Measurements from ENCODE around the gene PSKH1. TPM values are rescaled to one million over a fixed set of nuclear protein-coding genes. Genes with fewer than 3 reads are reported as not detected.

The PSKH1 gene
- polyA plus RNA-seq, 1 donor from 2014 or later: 3.8 TPM

DNA sequence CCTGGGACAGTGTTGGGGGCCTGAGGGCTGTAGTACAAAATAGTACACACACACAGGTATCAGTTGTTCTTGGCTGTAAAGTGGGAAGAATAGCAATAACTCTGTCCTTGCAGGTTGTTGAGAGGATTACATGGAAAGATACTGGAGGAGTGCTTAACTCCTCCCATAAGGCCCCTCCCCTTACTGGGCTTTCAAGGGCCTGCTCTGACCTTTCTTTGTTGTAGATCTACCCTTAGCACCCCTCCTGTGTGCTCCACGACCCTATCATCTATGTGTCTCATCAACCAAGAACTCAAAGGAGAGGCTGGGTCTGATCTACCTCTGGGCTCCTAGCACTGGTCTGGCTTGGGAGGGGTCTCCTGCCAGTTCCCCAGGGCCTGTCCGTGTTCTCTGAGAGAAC, 28.5 kb upstream of the PSKH1 start:
- TF ChIP-seq POLR2AphosphoS5 (IDR thresholded peaks at IDR 0.05) (no peak), SMC3 (conservative IDR thresholded peaks at IDR 0.05; ENCODE audit: poor library complexity) (no peak)
- TF ChIP-seq, protein P1, sequence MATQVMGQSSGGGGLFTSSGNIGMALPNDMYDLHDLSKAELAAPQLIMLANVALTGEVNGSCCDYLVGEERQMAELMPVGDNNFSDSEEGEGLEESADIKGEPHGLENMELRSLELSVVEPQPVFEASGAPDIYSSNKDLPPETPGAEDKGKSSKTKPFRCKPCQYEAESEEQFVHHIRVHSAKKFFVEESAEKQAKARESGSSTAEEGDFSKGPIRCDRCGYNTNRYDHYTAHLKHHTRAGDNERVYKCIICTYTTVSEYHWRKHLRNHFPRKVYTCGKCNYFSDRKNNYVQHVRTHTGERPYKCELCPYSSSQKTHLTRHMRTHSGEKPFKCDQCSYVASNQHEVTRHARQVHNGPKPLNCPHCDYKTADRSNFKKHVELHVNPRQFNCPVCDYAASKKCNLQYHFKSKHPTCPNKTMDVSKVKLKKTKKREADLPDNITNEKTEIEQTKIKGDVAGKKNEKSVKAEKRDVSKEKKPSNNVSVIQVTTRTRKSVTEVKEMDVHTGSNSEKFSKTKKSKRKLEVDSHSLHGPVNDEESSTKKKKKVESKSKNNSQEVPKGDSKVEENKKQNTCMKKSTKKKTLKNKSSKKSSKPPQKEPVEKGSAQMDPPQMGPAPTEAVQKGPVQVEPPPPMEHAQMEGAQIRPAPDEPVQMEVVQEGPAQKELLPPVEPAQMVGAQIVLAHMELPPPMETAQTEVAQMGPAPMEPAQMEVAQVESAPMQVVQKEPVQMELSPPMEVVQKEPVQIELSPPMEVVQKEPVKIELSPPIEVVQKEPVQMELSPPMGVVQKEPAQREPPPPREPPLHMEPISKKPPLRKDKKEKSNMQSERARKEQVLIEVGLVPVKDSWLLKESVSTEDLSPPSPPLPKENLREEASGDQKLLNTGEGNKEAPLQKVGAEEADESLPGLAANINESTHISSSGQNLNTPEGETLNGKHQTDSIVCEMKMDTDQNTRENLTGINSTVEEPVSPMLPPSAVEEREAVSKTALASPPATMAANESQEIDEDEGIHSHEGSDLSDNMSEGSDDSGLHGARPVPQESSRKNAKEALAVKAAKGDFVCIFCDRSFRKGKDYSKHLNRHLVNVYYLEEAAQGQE (IDR thresholded peaks at IDR 0.05; ENCODE audit: borderline replicate concordance): no peak
- H2AFZ ChIP-seq (ENCODE audit: low read depth, low read length): no peak overlapping the region
- H3K9ac ChIP-seq (ENCODE audit: low read length): no peak overlapping the region
- no peaks in the 10 kb centered on the region for H3F3A ChIP-seq (ENCODE audit: insufficient read depth, low read length, poor library complexity, severe bottlenecking)
- H3K27me3 ChIP-seq (ENCODE audit: insufficient read depth, low read depth, low read length): no peaks in the 10 kb centered on the region
- no peaks in the 10 kb centered on the region for H4K20me1 ChIP-seq (ENCODE audit: insufficient read depth)
- no peaks in the 10 kb centered on the region for H3K36me3 ChIP-seq (ENCODE audit: insufficient read depth, low read length)
- H3K9me3 ChIP-seq (ENCODE audit: low read length): no peaks in the 10 kb centered on the region
- no peak overlapping the region for H3K27ac ChIP-seq (ENCODE audit: low read length)
- no peaks in the 10 kb centered on the region for H3K9me2 ChIP-seq (ENCODE audit: insufficient read depth, low read length)
- no peak overlapping the region for H3K4me2 ChIP-seq (ENCODE audit: low read length)
- H3K4me3 ChIP-seq (ENCODE audit: low read length): no peak overlapping the region
- H3K79me2 ChIP-seq (replicated peaks; ENCODE audit: insufficient read depth, low read length): peaks cover 14% of the 10 kb centered on the region

DNA sequence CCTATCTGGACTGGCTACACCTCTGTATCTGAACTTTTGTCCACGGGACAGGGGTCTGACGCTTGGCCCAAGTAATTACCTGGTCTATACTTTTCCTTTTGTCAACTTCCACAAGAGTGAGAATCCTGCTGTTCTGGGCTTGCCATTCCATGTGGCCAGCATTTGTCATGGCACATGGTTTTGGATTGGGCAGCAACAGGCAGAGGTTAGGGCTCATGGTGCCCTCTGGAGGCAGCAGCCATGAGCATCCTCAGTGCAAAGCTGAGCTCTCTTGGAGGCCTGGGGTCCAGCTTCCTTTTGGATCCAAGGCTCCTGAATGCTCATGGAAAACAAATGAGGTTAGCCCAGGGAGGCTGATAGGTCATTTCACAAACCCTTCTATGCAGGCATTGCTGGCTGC, 27.7 kb upstream of the PSKH1 start:
- TF ChIP-seq RAD21 (conservative IDR thresholded peaks at IDR 0.05) (peak; percentile 24), EP300 (conservative IDR thresholded peaks at IDR 0.05; ENCODE audit: poor library complexity, severe bottlenecking) (no peak), POLR2AphosphoS5 (IDR thresholded peaks at IDR 0.05) (no peak), EZH2 (IDR thresholded peaks at IDR 0.05; ENCODE audit: borderline replicate concordance, insufficient read depth, low read length, poor library complexity, severe bottlenecking) (no peak), TAF1 (IDR thresholded peaks at IDR 0.05; ENCODE audit: low read depth) (no peak), SMC3 (conservative IDR thresholded peaks at IDR 0.05; ENCODE audit: poor library complexity) (no peak), MXI1 (conservative IDR thresholded peaks at IDR 0.05; ENCODE audit: poor library complexity, severe bottlenecking) (peak; percentile 34)
- TF ChIP-seq, protein P1 (IDR thresholded peaks at IDR 0.05; ENCODE audit: borderline replicate concordance): no peak
- TF ChIP-seq, protein P2, sequence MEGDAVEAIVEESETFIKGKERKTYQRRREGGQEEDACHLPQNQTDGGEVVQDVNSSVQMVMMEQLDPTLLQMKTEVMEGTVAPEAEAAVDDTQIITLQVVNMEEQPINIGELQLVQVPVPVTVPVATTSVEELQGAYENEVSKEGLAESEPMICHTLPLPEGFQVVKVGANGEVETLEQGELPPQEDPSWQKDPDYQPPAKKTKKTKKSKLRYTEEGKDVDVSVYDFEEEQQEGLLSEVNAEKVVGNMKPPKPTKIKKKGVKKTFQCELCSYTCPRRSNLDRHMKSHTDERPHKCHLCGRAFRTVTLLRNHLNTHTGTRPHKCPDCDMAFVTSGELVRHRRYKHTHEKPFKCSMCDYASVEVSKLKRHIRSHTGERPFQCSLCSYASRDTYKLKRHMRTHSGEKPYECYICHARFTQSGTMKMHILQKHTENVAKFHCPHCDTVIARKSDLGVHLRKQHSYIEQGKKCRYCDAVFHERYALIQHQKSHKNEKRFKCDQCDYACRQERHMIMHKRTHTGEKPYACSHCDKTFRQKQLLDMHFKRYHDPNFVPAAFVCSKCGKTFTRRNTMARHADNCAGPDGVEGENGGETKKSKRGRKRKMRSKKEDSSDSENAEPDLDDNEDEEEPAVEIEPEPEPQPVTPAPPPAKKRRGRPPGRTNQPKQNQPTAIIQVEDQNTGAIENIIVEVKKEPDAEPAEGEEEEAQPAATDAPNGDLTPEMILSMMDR (IDR thresholded peaks at IDR 0.05; ENCODE audit: poor library complexity, severe bottlenecking): peak; percentile 38
- Histone ChIP-seq H3K4me3 (ENCODE audit: low read length) (no peak overlapping the region), H3K79me2 (replicated peaks; ENCODE audit: insufficient read depth, low read length) (peaks cover 13% of the 10 kb centered on the region), H3K9ac (ENCODE audit: low read length) (no peak overlapping the region), H3K4me2 (ENCODE audit: low read length) (no peak overlapping the region), H3K36me3 (ENCODE audit: insufficient read depth, low read length) (no peaks in the 10 kb centered on the region), H3K9me3 (ENCODE audit: low read length) (no peaks in the 10 kb centered on the region), H3K27me3 (ENCODE audit: insufficient read depth, low read depth, low read length) (no peaks in the 10 kb centered on the region), H3K9me2 (ENCODE audit: insufficient read depth, low read length) (no peaks in the 10 kb centered on the region), H2AFZ (ENCODE audit: low read depth, low read length) (no peak overlapping the region), H3K27ac (ENCODE audit: low read length) (no peak overlapping the region), H3F3A (ENCODE audit: insufficient read depth, low read length, poor library complexity, severe bottlenecking) (no peaks in the 10 kb centered on the region), H4K20me1 (ENCODE audit: insufficient read depth) (no peaks in the 10 kb centered on the region)
